ENCODE measurements around the gene CAPN13.

CAPN13 gene

GRCh38 chr2:30781451-30781850 is 25.8 kb downstream of the CAPN13 start:
- DNase-seq (ENCODE audit: low spot score in 2 of 2) = peak in 1 of 2 donors; percentile 6
- Mint-ChIP-seq H3K9me3 (no peaks in the 10 kb centered on the region), H3K4me3 (no peak overlapping the region), H3K36me3 (ENCODE audit: insufficient read depth) (no peaks in the 10 kb centered on the region), H3K27me3 (peaks cover 53% of the 10 kb centered on the region), H3K27ac (ENCODE audit: low read depth) (no peak overlapping the region), H3K4me1 (no peaks in the 10 kb centered on the region)
- ATAC-seq (replicated peaks; ENCODE audit: extremely low read depth, poor library complexity, severe bottlenecking) = no peak

DNA sequence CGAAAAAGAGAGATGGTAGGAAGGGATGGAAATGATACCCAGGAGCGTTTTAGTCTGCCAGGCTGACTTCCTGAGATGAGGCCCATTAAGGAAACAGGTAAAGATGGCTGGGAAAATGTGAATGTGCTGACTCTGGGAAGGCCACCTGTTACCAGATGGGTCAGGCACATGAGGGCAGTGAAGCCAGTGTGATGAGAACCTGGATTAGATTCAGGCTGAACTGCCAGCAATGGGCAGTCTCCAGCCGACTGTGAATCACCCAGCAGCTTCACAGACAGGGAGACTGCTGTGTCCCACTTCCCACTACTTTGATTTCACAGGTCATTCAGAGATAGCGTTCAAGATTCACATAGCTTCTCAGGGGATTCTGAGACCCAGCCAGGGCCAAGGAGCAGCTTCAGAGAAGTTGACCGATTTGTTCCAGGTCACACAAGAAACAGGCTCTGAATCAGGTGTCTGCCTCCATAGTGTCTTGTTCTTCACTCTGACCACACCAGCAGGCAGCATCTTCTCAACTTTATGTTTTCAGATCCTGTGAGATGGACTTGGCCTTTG is 26.4 kb downstream of the CAPN13 start:
- H3K27me3 Mint-ChIP-seq = peaks cover 53% of the 10 kb centered on the region

DNA sequence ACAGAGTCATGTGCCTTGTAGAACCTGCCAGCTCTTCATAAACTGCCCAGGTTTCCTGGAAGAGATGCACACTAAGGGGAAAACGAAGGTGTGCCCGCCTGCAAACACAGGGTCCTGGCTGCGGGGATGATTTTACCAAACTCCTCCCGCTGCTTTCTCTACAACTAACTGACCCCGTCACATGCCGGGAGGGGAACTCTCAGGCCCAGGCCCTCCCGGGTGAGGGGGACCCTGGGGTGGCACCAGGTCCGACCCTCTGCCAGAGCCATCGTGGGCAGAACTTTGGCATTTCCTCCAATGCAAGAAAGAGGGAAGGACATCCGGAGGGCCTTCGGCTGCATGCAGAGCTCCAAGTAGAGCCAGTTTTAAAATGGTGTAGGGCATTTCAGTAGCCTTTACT is 28.6 kb downstream of the CAPN13 start:
- peaks cover 50% of the 10 kb centered on the region for H3K27me3 Mint-ChIP-seq
- H3K36me3 Mint-ChIP-seq (ENCODE audit: insufficient read depth) = no peaks in the 10 kb centered on the region
- H3K4me3 Mint-ChIP-seq = no peak overlapping the region
- H3K4me1 Mint-ChIP-seq = no peaks in the 10 kb centered on the region
- ATAC-seq (replicated peaks; ENCODE audit: extremely low read depth, poor library complexity, severe bottlenecking) (no peak), DNase-seq (ENCODE audit: low spot score in 2 of 2) (peak; percentile 4 to 5)
- H3K9me3 Mint-ChIP-seq = no peaks in the 10 kb centered on the region
- no peak overlapping the region for H3K27ac Mint-ChIP-seq (ENCODE audit: low read depth)

More for the DNA sequence above, 26.4 kb downstream of the CAPN13 start:
- H3K4me3 Mint-ChIP-seq = no peak overlapping the region
- no peaks in the 10 kb centered on the region for H3K4me1 Mint-ChIP-seq
- ATAC-seq (replicated peaks; ENCODE audit: extremely low read depth, poor library complexity, severe bottlenecking) (no peak), DNase-seq (ENCODE audit: low spot score in 2 of 2) (peak; percentile 2 to 4)
- H3K36me3 Mint-ChIP-seq (ENCODE audit: insufficient read depth) = no peaks in the 10 kb centered on the region
- H3K9me3 Mint-ChIP-seq = no peaks in the 10 kb centered on the region
- no peak overlapping the region for H3K27ac Mint-ChIP-seq (ENCODE audit: low read depth)

GRCh38 chr2:30777661-30778505 is 29.4 kb downstream of the CAPN13 start:
- H3K4me3 Mint-ChIP-seq = no peak overlapping the region
- peaks cover 50% of the 10 kb centered on the region for H3K27me3 Mint-ChIP-seq
- peak in 1 of 2 donors; percentile 8 for DNase-seq (ENCODE audit: low spot score in 2 of 2)
- H3K9me3 Mint-ChIP-seq = no peaks in the 10 kb centered on the region
- H3K36me3 Mint-ChIP-seq (ENCODE audit: insufficient read depth) = no peaks in the 10 kb centered on the region
- ATAC-seq (replicated peaks; ENCODE audit: extremely low read depth, poor library complexity, severe bottlenecking) = no peak
- H3K4me1 Mint-ChIP-seq = no peaks in the 10 kb centered on the region
- H3K27ac Mint-ChIP-seq (ENCODE audit: low read depth) = no peak overlapping the region

- H3K27ac Mint-ChIP-seq (ENCODE audit: low read depth) = no peak overlapping the region
- ATAC-seq (replicated peaks; ENCODE audit: extremely low read depth, poor library complexity, severe bottlenecking) (no peak), DNase-seq (ENCODE audit: low spot score in 2 of 2) (peak in 1 of 2 donors; percentile 4)
- H3K4me1 Mint-ChIP-seq = no peaks in the 10 kb centered on the region
- peaks cover 56% of the 10 kb centered on the region for H3K27me3 Mint-ChIP-seq
- no peak overlapping the region for H3K4me3 Mint-ChIP-seq
- H3K9me3 Mint-ChIP-seq = no peaks in the 10 kb centered on the region
- H3K36me3 Mint-ChIP-seq (ENCODE audit: insufficient read depth) = no peaks in the 10 kb centered on the region
These were observed 30.2 kb downstream of the CAPN13 start for GRCh38 chr2:30776831-30777635.

DNA sequence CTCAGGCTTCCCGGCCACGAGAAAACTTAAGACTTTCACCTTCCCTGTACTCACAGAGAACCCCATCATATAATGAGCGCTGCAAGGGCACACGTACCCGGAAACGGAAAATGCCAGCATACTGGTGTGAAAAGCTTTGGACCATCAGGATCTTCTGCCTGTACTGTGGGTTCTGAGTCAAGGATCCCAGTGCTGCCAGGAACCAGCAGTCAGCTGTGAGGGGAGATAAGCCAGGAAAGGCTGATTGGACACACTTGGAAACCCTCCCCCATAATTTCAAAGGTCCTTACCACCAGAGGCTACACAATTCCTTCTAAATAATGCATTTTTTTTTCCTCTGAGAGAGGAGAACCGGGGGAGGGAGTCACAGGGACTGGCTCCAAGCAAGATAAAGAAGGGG is 31.4 kb downstream of the CAPN13 start:
- Mint-ChIP-seq H3K4me1 (no peaks in the 10 kb centered on the region), H3K9me3 (no peaks in the 10 kb centered on the region), H3K27me3 (peaks cover 58% of the 10 kb centered on the region), H3K27ac (ENCODE audit: low read depth) (no peak overlapping the region), H3K4me3 (no peak overlapping the region), H3K36me3 (ENCODE audit: insufficient read depth) (no peaks in the 10 kb centered on the region)
- ATAC-seq (replicated peaks; ENCODE audit: extremely low read depth, poor library complexity, severe bottlenecking) (no peak), DNase-seq (ENCODE audit: low spot score in 2 of 2) (no peak)

DNA sequence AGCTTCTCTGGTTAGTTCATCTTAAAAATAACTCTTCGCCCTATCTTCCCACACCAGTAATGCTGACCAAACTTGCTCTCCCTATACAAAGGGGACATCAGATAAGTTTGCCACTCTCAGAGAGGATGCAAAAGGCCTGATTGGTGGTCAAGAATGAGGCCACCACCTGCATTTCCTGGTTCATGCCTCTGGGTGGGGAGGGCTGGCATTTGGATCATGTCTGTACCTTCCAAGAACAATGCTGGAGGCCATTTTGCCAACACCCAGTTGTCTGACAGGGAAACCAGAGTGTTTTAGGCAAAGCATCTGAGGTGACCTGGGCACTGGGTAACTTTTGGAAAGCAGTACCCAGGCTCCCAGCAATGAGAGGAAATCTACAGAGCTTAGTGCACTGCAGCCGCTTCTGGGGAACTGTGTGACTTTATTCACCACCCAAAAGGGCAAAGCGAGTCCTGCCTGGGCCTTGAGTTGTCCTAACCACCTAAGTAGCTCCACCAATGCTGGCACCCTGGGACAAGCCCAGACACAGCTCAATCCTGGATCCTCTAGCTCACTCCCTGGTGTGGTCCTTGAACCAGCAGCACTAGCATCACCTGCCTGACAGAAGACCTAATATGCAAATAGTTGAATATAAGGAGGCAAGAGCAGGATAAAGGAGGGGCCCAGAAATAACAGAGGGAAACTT is 35.1 kb downstream of the CAPN13 start:
- DNase-seq (ENCODE audit: low spot score in 2 of 2) (peak; percentile 2 to 4), ATAC-seq (replicated peaks; ENCODE audit: extremely low read depth, poor library complexity, severe bottlenecking) (no peak)
- H3K27me3 Mint-ChIP-seq = peaks cover 78% of the 10 kb centered on the region
- H3K4me1 Mint-ChIP-seq = no peaks in the 10 kb centered on the region
- no peak overlapping the region for H3K27ac Mint-ChIP-seq (ENCODE audit: low read depth)
- H3K4me3 Mint-ChIP-seq = no peak overlapping the region
- H3K9me3 Mint-ChIP-seq = no peaks in the 10 kb centered on the region
- H3K36me3 Mint-ChIP-seq (ENCODE audit: insufficient read depth) = no peaks in the 10 kb centered on the region

DNA sequence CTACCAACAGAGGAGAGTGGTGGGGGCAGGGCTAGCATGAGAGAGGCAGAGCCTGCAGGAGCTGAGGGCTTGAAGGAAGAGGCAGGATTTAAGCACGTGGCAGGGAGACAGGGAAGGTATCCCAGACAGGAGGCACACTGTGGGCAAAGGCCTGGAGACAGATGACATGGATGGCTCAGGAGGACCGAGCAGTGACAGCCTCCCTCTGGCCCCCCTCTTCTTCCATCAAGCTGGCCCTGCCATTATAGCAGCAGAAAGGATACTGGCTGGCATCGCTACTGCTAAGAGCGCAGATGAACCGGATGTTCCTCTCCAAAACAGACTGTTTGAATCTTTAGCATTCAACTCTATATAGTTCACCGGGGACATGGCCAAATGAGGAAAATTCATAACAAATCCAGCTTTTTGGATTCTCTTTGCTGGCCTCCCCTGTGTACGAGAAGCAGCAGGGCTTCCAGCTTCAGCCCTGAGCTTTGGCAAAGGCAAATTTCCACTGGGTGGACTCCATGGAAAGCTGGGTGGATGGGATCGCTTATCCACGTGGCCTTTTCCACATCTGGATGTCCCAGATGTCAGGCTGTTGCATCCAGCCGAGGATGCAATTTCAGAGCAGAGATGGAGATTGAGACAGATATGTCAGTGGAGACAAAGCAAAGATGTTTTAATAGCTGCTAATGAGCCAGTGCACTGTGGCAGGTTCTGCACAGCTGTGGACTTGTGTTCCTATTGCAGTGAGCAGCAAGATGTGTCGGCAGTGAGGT is 36.2 kb downstream of the CAPN13 start:
- peak in 1 of 2 donors; percentile 2 for DNase-seq (ENCODE audit: low spot score in 2 of 2)
- Mint-ChIP-seq H3K27ac (ENCODE audit: low read depth) (no peak overlapping the region), H3K4me1 (no peaks in the 10 kb centered on the region), H3K4me3 (no peak overlapping the region), H3K9me3 (no peaks in the 10 kb centered on the region), H3K36me3 (ENCODE audit: insufficient read depth) (no peaks in the 10 kb centered on the region), H3K27me3 (peaks cover 78% of the 10 kb centered on the region)
- no peak for ATAC-seq (replicated peaks; ENCODE audit: extremely low read depth, poor library complexity, severe bottlenecking)

DNA sequence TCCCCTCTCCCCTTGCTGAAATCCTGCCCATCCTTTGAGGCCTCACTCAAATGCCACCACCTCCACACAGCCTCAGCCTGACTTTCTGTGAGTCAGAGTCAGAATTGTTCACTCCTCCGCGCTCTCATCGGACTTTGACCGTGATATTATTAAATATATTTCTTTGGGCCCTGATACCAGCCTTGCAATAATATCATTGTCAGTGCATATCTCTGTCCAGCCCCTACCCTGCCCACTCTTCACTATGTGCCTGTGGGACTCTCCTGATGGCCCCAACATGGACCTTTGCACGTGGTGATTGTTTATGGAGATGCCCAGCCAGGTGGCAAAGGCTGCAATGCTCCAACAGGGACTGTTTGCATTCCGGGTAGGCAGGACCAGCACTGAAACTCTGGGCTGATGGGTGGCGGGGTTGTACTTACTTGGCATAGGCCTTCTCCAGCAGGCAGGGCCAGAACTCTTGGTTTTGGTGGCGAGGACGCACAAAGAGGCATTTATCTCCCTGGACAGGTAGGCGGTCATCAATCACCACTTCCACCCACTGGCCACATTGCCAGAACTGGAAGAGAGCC is 37.3 kb downstream of the CAPN13 start:
- DNase-seq (ENCODE audit: low spot score in 2 of 2) (peak; percentile 6 to 7), ATAC-seq (replicated peaks; ENCODE audit: extremely low read depth, poor library complexity, severe bottlenecking) (no peak)
- no peak overlapping the region for H3K27ac Mint-ChIP-seq (ENCODE audit: low read depth)
- H3K27me3 Mint-ChIP-seq = peaks cover 87% of the 10 kb centered on the region
- no peaks in the 10 kb centered on the region for H3K36me3 Mint-ChIP-seq (ENCODE audit: insufficient read depth)
- no peaks in the 10 kb centered on the region for H3K4me1 Mint-ChIP-seq
- H3K4me3 Mint-ChIP-seq = no peak overlapping the region
- H3K9me3 Mint-ChIP-seq = no peaks in the 10 kb centered on the region

GRCh38 chr2:30769481-30769780 is 37.8 kb downstream of the CAPN13 start:
- Mint-ChIP-seq H3K36me3 (ENCODE audit: insufficient read depth) (no peaks in the 10 kb centered on the region), H3K27me3 (peaks cover 88% of the 10 kb centered on the region), H3K4me3 (no peak overlapping the region), H3K9me3 (no peaks in the 10 kb centered on the region), H3K27ac (ENCODE audit: low read depth) (no peak overlapping the region), H3K4me1 (no peaks in the 10 kb centered on the region)
- DNase-seq (ENCODE audit: low spot score in 2 of 2) (peak; percentile 0 to 1), ATAC-seq (replicated peaks; ENCODE audit: extremely low read depth, poor library complexity, severe bottlenecking) (no peak)

GRCh38 chr2:30768708-30769480 is 38.4 kb downstream of the CAPN13 start:
- H3K27me3 Mint-ChIP-seq = peaks cover 87% of the 10 kb centered on the region
- H3K4me3 Mint-ChIP-seq = no peak overlapping the region
- DNase-seq (ENCODE audit: low spot score in 2 of 2) (no peak), ATAC-seq (replicated peaks; ENCODE audit: extremely low read depth, poor library complexity, severe bottlenecking) (no peak)
- no peak overlapping the region for H3K27ac Mint-ChIP-seq (ENCODE audit: low read depth)
- no peaks in the 10 kb centered on the region for H3K4me1 Mint-ChIP-seq
- H3K9me3 Mint-ChIP-seq = no peaks in the 10 kb centered on the region
- H3K36me3 Mint-ChIP-seq (ENCODE audit: insufficient read depth) = no peaks in the 10 kb centered on the region

Data from central memory CD8-positive, alpha-beta T cell (primary cell).